B cell (primary cell): Measurements from ENCODE around the gene KANK2. TPM values are rescaled to one million over a fixed set of nuclear protein-coding genes. Genes with fewer than 3 reads are reported as not detected.

ENCODE experiments used
- ATAC-seq: fragments of 200-7000 bp; cut with Tn5 transposase; one replicate; pipeline ENCODE4 v1.10.0; 2021; ENCODE audit warnings: low read depth, mild to moderate bottlenecking, moderate number of reproducible peaks, moderate library complexity
- CTCF ChIA-PET: fragments of 350-600 bp; sonication (Branson Sonifier 250); formaldehyde crosslinking; loops from one replicate; lab custom pipeline; 2021; ENCODE audit warnings: antibody characterized with exemption, inconsistent platforms; lab: Charles Lee
- POLR2A ChIA-PET: fragments of 350-600 bp; sonication (Branson Sonifier 250); formaldehyde crosslinking; loops from one replicate; lab custom pipeline; 2021; ENCODE audit warnings: antibody characterized with exemption; lab: Charles Lee
- DNase-seq: peaks from one replicate; pipeline ENCODE4 v3.0.0; 2013
- H2AFZ ChIP-seq: 2 replicates; pipeline ENCODE4 v1.6.1; 2012; ENCODE audit warnings: mild to moderate bottlenecking, low read depth, low read length; ENCODE audit not compliant: insufficient read depth, poor library complexity, severe bottlenecking
- H3K27ac ChIP-seq, 2 donors: 1 replicate in 1 of 2; 2 replicates in 1 of 2; pipeline ENCODE4 v1.5.1; 2012 to 2013; ENCODE audit warnings: low read length in 2 of 2, mild to moderate bottlenecking in 2 of 2, moderate library complexity in 1 of 2
- H3K27me3 ChIP-seq, 4 experiments: fragments of 200-600 bp in 1 of 4; sonication (generic) in 1 of 4; replicated peaks in 1 of 4; 1 replicate in 2 of 4; 2 replicates in 2 of 4; pipeline versions ENCODE4 v1.6.1 to v1.7.0; 2013 to 2016; ENCODE audit warnings: low read length in 3 of 4, mild to moderate bottlenecking in 2 of 4, mixed read lengths in 1 of 4, moderate library complexity in 1 of 4; ENCODE audit not compliant: insufficient read depth in 4 of 4, control insufficient read depth in 3 of 4; ENCODE audit errors: control extremely low read depth in 1 of 4
- H3K36me3 ChIP-seq, 2 experiments: replicated peaks in 1 of 2; 1 replicate in 1 of 2; 2 replicates in 1 of 2; pipeline versions ENCODE4 v1.6.1 to v1.7.1; 2013; ENCODE audit warnings: low read length in 1 of 2; ENCODE audit not compliant: insufficient read depth in 2 of 2, control insufficient read depth in 1 of 2; ENCODE audit errors: control extremely low read depth in 1 of 2, extremely low read depth in 1 of 2
- H3K4me1 ChIP-seq, 2 donors: fragments of 200-600 bp in 1 of 2; sonication (generic) in 1 of 2; 1 replicate in 1 of 2; 2 replicates in 1 of 2; pipeline versions ENCODE4 v1.5.1 to v1.6.1; 2013 to 2017; ENCODE audit warnings: low read length in 2 of 2; ENCODE audit not compliant: control insufficient read depth in 2 of 2, insufficient read depth in 2 of 2
- H3K4me2 ChIP-seq: replicated peaks from 2 replicates; pipeline ENCODE3; 2012; ENCODE audit warnings: mild to moderate bottlenecking, low read depth, low read length; ENCODE audit not compliant: poor library complexity, severe bottlenecking
- H3K4me3 ChIP-seq, 5 experiments: fragments of 200-600 bp in 1 of 5; sonication (generic) in 1 of 5; 1 replicate in 3 of 5; 2 replicates in 2 of 5; pipeline versions ENCODE4 v1.5.1 to v1.7.0; 2011 to 2016; ENCODE audit warnings: low read length in 4 of 5, mild to moderate bottlenecking in 4 of 5, low read depth in 2 of 5, control low read depth in 1 of 5, moderate library complexity in 1 of 5; ENCODE audit not compliant: insufficient read depth in 1 of 5; ENCODE audit errors: control extremely low read depth in 1 of 5, extremely low read depth in 1 of 5
- H3K79me2 ChIP-seq: fragments of 200-600 bp; sonication (generic); one replicate; pipeline ENCODE4 v1.6.0; 2016; ENCODE audit warnings: low read length; ENCODE audit not compliant: control insufficient read depth, insufficient read depth
- H3K9ac ChIP-seq: fragments of 200-600 bp; sonication (generic); 2 replicates; pipeline ENCODE4 v1.6.1; 2017; ENCODE audit warnings: mild to moderate bottlenecking, low read length, moderate library complexity
- H3K9me3 ChIP-seq, 3 donors: one replicate each; pipeline versions ENCODE4 v1.6.1 to v1.7.1; 2013; ENCODE audit warnings: low read length in 2 of 3; ENCODE audit not compliant: control insufficient read depth in 2 of 3, insufficient read depth in 1 of 3; ENCODE audit errors: control extremely low read depth in 1 of 3
- H4K20me1 ChIP-seq: 2 replicates; pipeline ENCODE4 v1.6.0; 2012; ENCODE audit warnings: mild to moderate bottlenecking, low read length; ENCODE audit not compliant: insufficient read depth, control insufficient read depth, poor library complexity, severe bottlenecking
- H3K27ac Mint-ChIP-seq: one replicate; pipeline ENCODE4 v1.8.0; 2021; ENCODE audit warnings: mixed read lengths
- H3K27me3 Mint-ChIP-seq: one replicate; pipeline ENCODE4 v1.8.0; 2021; ENCODE audit warnings: mixed read lengths
- H3K4me1 Mint-ChIP-seq: one replicate; pipeline ENCODE4 v1.8.0; 2021; ENCODE audit warnings: mixed read lengths
- H3K4me3 Mint-ChIP-seq: one replicate; pipeline ENCODE4 v1.8.0; 2021; ENCODE audit warnings: mixed read lengths
- H3K9me3 Mint-ChIP-seq: one replicate; pipeline ENCODE4 v1.8.0; 2022; ENCODE audit warnings: mixed read lengths; ENCODE audit not compliant: insufficient read depth
- EZH2 ChIP-seq: IDR thresholded peaks from 2 replicates; pipeline ENCODE4 v1.6.1; 2012; ENCODE audit warnings: borderline replicate concordance, low read depth, mild to moderate bottlenecking, moderate library complexity, low read length; ENCODE audit not compliant: insufficient read depth, poor library complexity, severe bottlenecking
- WGBS: methylation state at CpG from one replicate; pipeline ENCODE4 v1.1.5; 2013; ENCODE audit warnings: missing lambda C conversion rate; ENCODE audit not compliant: insufficient coverage; 5-methylcytosine and 5-hydroxymethylcytosine counted together
- intact Hi-C: fragments of 100-400 bp; cut with micrococcal nuclease; formaldehyde crosslinking; loops from one replicate; pipeline ENCODE4 v1.10.0; 2022
- polyA plus RNA-seq: library from polyadenylated mRNA; depleted of rRNA; stranded (reverse); fragments of >200 nt; gene quantifications from 2 replicates; pipeline ENCODE4 v1.2.3, GENCODE V29; 2012
- total RNA-seq, 2 donors: library from RNA; stranded (reverse); fragments of 120-200 nt in 1 of 2; gene quantifications; 1 replicate in 1 of 2; 2 replicates in 1 of 2; pipeline versions ENCODE4 v1.2.3 to v1.2.4, GENCODE V29; 2013 to 2022
- TF ChIP-seq, protein P1 (sequence below): fragments of 200-600 bp; IDR thresholded peaks from one replicate; pipeline ENCODE4 v1.8.0; 2022; ENCODE audit warnings: antibody characterized with exemption, mild to moderate bottlenecking

The KANK2 gene
- total and polyA plus RNA-seq, 2 donors (not counting 1 experiment from before 2014, with no cell fraction given): 0.54 to 18.9 TPM

DNA sequence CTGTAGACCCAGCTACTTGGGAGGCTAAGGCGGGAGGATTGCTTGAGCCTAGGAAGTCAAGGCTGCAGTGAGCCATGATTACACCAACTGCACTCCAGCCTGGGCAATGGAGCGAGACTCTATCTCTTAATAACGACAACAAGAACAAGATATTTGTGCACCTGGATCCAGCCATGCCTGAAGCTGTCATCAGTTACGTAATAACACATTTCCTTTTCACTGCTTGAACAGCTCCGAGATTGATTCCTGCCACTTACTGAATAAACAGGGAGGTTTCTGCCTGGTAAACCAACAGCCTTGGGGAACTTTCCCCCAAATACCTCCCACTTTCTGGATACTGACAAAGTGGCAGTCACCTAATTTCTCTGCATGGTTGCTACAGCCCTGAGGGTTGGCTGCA lies 5.4 kb downstream of the KANK2 start:
- no peak overlapping the region for H3K4me3 ChIP-seq
- peak overlapping the region; percentile 41 for H3K27ac Mint-ChIP-seq
- CTCF ChIA-PET: interaction anchor here (1.2 to 2.0 kb wide), 2 partner anchors 10 to 12 kb away, joined by 3 to 7 read pairs; no protein-coding TSS in a partner anchor
- POLR2A ChIA-PET: interaction anchor here (0.7 kb wide), 1 partner anchor 19 kb away, joined by 4 read pairs; no protein-coding TSS in a partner anchor
- peaks cover 15% of the 10 kb centered on the region for H3K4me1 Mint-ChIP-seq
- H3K9me3 ChIP-seq: peaks cover 0 to 22% (median 2%) of the 10 kb centered on the region in 3 donors
- H3K27me3 Mint-ChIP-seq: peaks cover 11% of the 10 kb centered on the region
- H3K4me3 Mint-ChIP-seq: peak overlapping the region; percentile 44
- no peak for TF ChIP-seq EZH2
- TF ChIP-seq, protein P1, sequence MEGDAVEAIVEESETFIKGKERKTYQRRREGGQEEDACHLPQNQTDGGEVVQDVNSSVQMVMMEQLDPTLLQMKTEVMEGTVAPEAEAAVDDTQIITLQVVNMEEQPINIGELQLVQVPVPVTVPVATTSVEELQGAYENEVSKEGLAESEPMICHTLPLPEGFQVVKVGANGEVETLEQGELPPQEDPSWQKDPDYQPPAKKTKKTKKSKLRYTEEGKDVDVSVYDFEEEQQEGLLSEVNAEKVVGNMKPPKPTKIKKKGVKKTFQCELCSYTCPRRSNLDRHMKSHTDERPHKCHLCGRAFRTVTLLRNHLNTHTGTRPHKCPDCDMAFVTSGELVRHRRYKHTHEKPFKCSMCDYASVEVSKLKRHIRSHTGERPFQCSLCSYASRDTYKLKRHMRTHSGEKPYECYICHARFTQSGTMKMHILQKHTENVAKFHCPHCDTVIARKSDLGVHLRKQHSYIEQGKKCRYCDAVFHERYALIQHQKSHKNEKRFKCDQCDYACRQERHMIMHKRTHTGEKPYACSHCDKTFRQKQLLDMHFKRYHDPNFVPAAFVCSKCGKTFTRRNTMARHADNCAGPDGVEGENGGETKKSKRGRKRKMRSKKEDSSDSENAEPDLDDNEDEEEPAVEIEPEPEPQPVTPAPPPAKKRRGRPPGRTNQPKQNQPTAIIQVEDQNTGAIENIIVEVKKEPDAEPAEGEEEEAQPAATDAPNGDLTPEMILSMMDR: no peak
- no peak overlapping the region for H3K27ac ChIP-seq
- H3K9me3 Mint-ChIP-seq: no peaks in the 10 kb centered on the region
- peaks cover 11 to 23% of the 10 kb centered on the region in 2 donors for H3K4me1 ChIP-seq
- H3K4me2 ChIP-seq: no peak overlapping the region
- H3K27me3 ChIP-seq: peaks cover 0 to 38% (median 8%) of the 10 kb centered on the region in 4 experiments
- no peaks in the 10 kb centered on the region for H4K20me1 ChIP-seq
- H3K36me3 ChIP-seq: no peaks in the 10 kb centered on the region
- H3K9ac ChIP-seq: no peak overlapping the region
- 9% methylated on average over 4 of the region's 5 CpGs for WGBS
- no peak for DNase-seq
- H3K79me2 ChIP-seq: no peaks in the 10 kb centered on the region
- intact Hi-C loops: no loop called here
- peak; percentile 65 for ATAC-seq
- no peak overlapping the region for H2AFZ ChIP-seq

DNA sequence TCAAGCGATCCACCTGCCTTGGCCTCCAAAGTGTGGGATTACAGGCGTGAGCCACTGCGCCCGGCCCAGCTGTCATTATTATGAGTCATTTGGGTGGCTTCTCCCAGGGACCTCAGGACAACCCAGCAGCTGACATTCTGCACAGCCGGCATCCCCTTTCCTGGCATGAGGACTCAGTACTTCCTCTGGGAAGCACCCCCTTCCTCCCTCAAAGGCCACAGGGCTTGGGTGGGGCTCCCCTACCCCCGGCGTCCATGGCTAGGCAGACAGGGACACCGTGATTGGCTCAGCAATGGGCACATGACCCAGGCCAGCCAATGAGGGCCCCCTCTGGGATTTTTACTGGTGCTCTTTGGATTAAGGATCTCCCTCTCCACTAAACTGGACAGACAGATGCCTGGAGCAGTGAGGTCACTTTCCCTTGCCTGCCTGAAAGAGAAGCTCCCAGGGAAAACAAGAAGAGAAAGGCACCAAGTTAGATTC lies 6.0 kb downstream of the KANK2 start:
- 52% methylated on average over 8 of the region's 8 CpGs for WGBS
- TF ChIP-seq EZH2: no peak
- TF ChIP-seq, protein P1: no peak
- Histone ChIP-seq H4K20me1 (no peaks in the 10 kb centered on the region), H2AFZ (no peak overlapping the region), H3K79me2 (no peaks in the 10 kb centered on the region), H3K27me3 (peaks cover 0 to 32% (median 5%) of the 10 kb centered on the region in 4 experiments), H3K4me2 (no peak overlapping the region), H3K9me3 (peaks cover 0 to 22% (median 2%) of the 10 kb centered on the region in 3 donors), H3K4me1 (peaks cover 6 to 17% of the 10 kb centered on the region in 2 donors), H3K36me3 (no peaks in the 10 kb centered on the region), H3K27ac (no peak overlapping the region), H3K9ac (no peak overlapping the region), H3K4me3 (no peak overlapping the region)
- Mint-ChIP-seq H3K4me1 (peaks cover 12% of the 10 kb centered on the region), H3K4me3 (no peak overlapping the region), H3K27ac (no peak overlapping the region), H3K27me3 (peaks cover 8% of the 10 kb centered on the region), H3K9me3 (no peaks in the 10 kb centered on the region)
- intact Hi-C loops: no loop called here
- ATAC-seq: no peak
- ChIA-PET POLR2A (no interaction called here), CTCF (interaction anchor here (1.2 to 2.0 kb wide), 2 partner anchors 11 to 12 kb away, joined by 3 to 7 read pairs; no protein-coding TSS in a partner anchor)
- DNase-seq: no peak
